GM20431 (cell line): ENCODE measurements around the gene TBCA.
"Not testable (repeated sequence)": the region's sequence is repeated elsewhere in the genome, so short reads cannot be mapped to it uniquely, and the experiment has no call there.

Source experiments
- in situ Hi-C: fragments of 300-500 bp; cut with MseI, MboI; formaldehyde crosslinking; loops from one replicate; pipeline ENCODE4 v1.15.0; 2020; ENCODE audit warnings: low sequenced_read_pairs; ENCODE audit not compliant: unreplicated experiment

TBCA gene

GRCh38 chr5:77719666-77720363, 56.3 kb downstream of the TBCA start:
- in situ Hi-C loops = no loop called here

GRCh38 chr5:77718934-77719610, 57.1 kb downstream of the TBCA start:
- in situ Hi-C loops = no loop called here

- in situ Hi-C loops = no loop called here
Observed at GRCh38 chr5:77709993-77710685, 66.0 kb downstream of the TBCA start.

- in situ Hi-C loops = no loop called here
Observed at GRCh38 chr5:77709340-77709739, 66.8 kb downstream of the TBCA start.

GRCh38 chr5:77707791-77708190, 68.3 kb downstream of the TBCA start:
- in situ Hi-C loops = no loop called here

- in situ Hi-C loops = not testable (repeated sequence)
Observed at GRCh38 chr5:77699569-77699968, 76.6 kb downstream of the TBCA start.

GRCh38 chr5:77698920-77699319, 77.2 kb downstream of the TBCA start:
- in situ Hi-C loops = no loop called here

GRCh38 chr5:77697692-77698091, 78.4 kb downstream of the TBCA start:
- in situ Hi-C loops = no loop called here

GRCh38 chr5:77696120-77696519, 80.0 kb downstream of the TBCA start:
- in situ Hi-C loops = no loop called here

GRCh38 chr5:77693913-77694312, 82.2 kb downstream of the TBCA start:
- in situ Hi-C loops = no loop called here

GRCh38 chr5:77683171-77683732, 92.9 kb downstream of the TBCA start:
- in situ Hi-C loops = no loop called here

- in situ Hi-C loops = no loop called here
Observed at GRCh38 chr5:77670526-77670925, 105.6 kb downstream of the TBCA start.

- in situ Hi-C loops = no loop called here
Observed at GRCh38 chr5:77669677-77670076, 106.5 kb downstream of the TBCA start.

GRCh38 chr5:77663090-77663863, 112.9 kb downstream of the TBCA start:
- in situ Hi-C loops = no loop called here

GRCh38 chr5:77662635-77663034, 113.5 kb downstream of the TBCA start:
- in situ Hi-C loops = no loop called here

GRCh38 chr5:77658662-77659061, 117.5 kb downstream of the TBCA start:
- in situ Hi-C loops = no loop called here

- in situ Hi-C loops = no loop called here
Observed at GRCh38 chr5:77651343-77651742, 124.8 kb downstream of the TBCA start.

GRCh38 chr5:77650686-77651085, 125.5 kb downstream of the TBCA start:
- in situ Hi-C loops = no loop called here

- in situ Hi-C loops = no loop called here
Observed at GRCh38 chr5:77649776-77650175, 126.4 kb downstream of the TBCA start.

- in situ Hi-C loops = no loop called here
Observed at GRCh38 chr5:77645995-77646639, 130.0 kb downstream of the TBCA start.
